Activated naive CD8-positive, alpha-beta T cell (primary cell): ENCODE measurements around the gene DHFR.
A peak's percentile ranks its signal among the peaks of the same experiment; 100 is the strongest.
"Not testable (repeated sequence)": the region's sequence is repeated elsewhere in the genome, so short reads cannot be mapped to it uniquely, and the experiment has no call there.

Experiments used
- H3K27ac Mint-ChIP-seq: one replicate; pipeline ENCODE4 v1.8.0; 2021; ENCODE audit warnings: mixed read lengths
- H3K27me3 Mint-ChIP-seq: one replicate; pipeline ENCODE4 v1.8.0; 2021; ENCODE audit warnings: mixed read lengths
- H3K36me3 Mint-ChIP-seq: one replicate; pipeline ENCODE4 v1.8.0; 2021; ENCODE audit warnings: mixed read lengths
- H3K4me1 Mint-ChIP-seq: one replicate; pipeline ENCODE4 v1.8.0; 2021; ENCODE audit warnings: low read depth, mixed read lengths
- H3K4me3 Mint-ChIP-seq: one replicate; pipeline ENCODE4 v1.8.0; 2021; ENCODE audit warnings: mild to moderate bottlenecking, mixed read lengths
- H3K9me3 Mint-ChIP-seq: one replicate; pipeline ENCODE4 v1.8.0; 2021; ENCODE audit warnings: low read depth, mixed read lengths

The DHFR gene

GRCh38 chr5:80668016-80668969 lies 13.5 kb upstream of the DHFR start:
- H3K4me1 Mint-ChIP-seq, result peaks cover 8% of the 10 kb centered on the region
- H3K27ac Mint-ChIP-seq, result no peak overlapping the region
- no peak overlapping the region for H3K4me3 Mint-ChIP-seq
- no peaks in the 10 kb centered on the region for H3K27me3 Mint-ChIP-seq
- H3K9me3 Mint-ChIP-seq, result no peaks in the 10 kb centered on the region
- peaks cover 17% of the 10 kb centered on the region for H3K36me3 Mint-ChIP-seq

GRCh38 chr5:80667384-80667783 lies 12.6 kb upstream of the DHFR start:
- H3K27me3 Mint-ChIP-seq, result no peaks in the 10 kb centered on the region
- no peak overlapping the region for H3K4me3 Mint-ChIP-seq
- H3K4me1 Mint-ChIP-seq, result peaks cover 8% of the 10 kb centered on the region
- peaks cover 17% of the 10 kb centered on the region for H3K36me3 Mint-ChIP-seq
- no peaks in the 10 kb centered on the region for H3K9me3 Mint-ChIP-seq
- H3K27ac Mint-ChIP-seq, result no peak overlapping the region

DNA sequence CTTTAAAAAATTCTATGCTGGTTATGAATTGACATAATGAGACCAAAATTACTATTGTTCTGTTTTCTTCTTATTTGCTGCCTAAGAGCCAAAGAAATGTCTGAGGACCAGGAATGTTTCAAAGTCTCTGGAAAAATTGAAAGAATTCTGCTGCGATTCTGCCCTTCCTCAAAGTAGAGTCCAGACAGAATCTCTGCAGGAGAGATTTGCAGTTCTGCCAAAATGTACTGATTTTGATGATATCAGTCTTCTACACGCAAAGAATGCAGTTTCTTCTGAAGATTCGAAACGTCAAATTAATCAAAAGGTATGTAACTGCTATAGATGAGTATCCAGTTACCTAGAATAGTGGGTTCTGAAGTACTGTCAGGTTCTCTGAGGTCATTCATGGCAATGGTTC lies 10.3 kb upstream of the DHFR start:
- H3K27me3 Mint-ChIP-seq, result no peaks in the 10 kb centered on the region
- peaks cover 19% of the 10 kb centered on the region for H3K36me3 Mint-ChIP-seq
- no peak overlapping the region for H3K4me3 Mint-ChIP-seq
- H3K9me3 Mint-ChIP-seq, result no peaks in the 10 kb centered on the region
- no peak overlapping the region for H3K27ac Mint-ChIP-seq
- peaks cover 22% of the 10 kb centered on the region for H3K4me1 Mint-ChIP-seq

GRCh38 chr5:80662108-80662507 lies 7.3 kb upstream of the DHFR start:
- Mint-ChIP-seq H3K36me3 (peaks cover 27% of the 10 kb centered on the region), H3K27ac (no peak overlapping the region), H3K9me3 (no peaks in the 10 kb centered on the region), H3K4me3 (no peak overlapping the region), H3K4me1 (peaks cover 31% of the 10 kb centered on the region), H3K27me3 (no peaks in the 10 kb centered on the region)

- not testable (repeated sequence) for H3K9me3 Mint-ChIP-seq, H3K27ac Mint-ChIP-seq
- peaks cover 20% of the 10 kb centered on the region for H3K36me3 Mint-ChIP-seq
These were observed 5.9 kb upstream of the DHFR start for GRCh38 chr5:80660661-80661060.

GRCh38 chr5:80659106-80659505 lies 4.3 kb upstream of the DHFR start:
- H3K27ac Mint-ChIP-seq, result no peak overlapping the region

More at GRCh38 chr5:80660661-80661060, 5.9 kb upstream of the DHFR start:
- peaks cover 39% of the 10 kb centered on the region for H3K4me1 Mint-ChIP-seq
- H3K4me3 Mint-ChIP-seq, H3K27me3 Mint-ChIP-seq: not testable (repeated sequence)

GRCh38 chr5:80656425-80656824 lies 1.6 kb upstream of the DHFR start:
- H3K27ac Mint-ChIP-seq, result peak overlapping the region; percentile 98
- H3K4me1 Mint-ChIP-seq, result peaks cover 43% of the 10 kb centered on the region
- no peaks in the 10 kb centered on the region for H3K9me3 Mint-ChIP-seq
- peak overlapping the region; percentile 17 for H3K4me3 Mint-ChIP-seq
- peaks cover 16% of the 10 kb centered on the region for H3K36me3 Mint-ChIP-seq
- H3K27me3 Mint-ChIP-seq, result no peaks in the 10 kb centered on the region

More at GRCh38 chr5:80659106-80659505, 4.3 kb upstream of the DHFR start:
- Mint-ChIP-seq H3K4me3 (no peak overlapping the region), H3K9me3 (no peaks in the 10 kb centered on the region), H3K27me3 (no peaks in the 10 kb centered on the region), H3K36me3 (peaks cover 19% of the 10 kb centered on the region), H3K4me1 (peaks cover 45% of the 10 kb centered on the region)

DNA sequence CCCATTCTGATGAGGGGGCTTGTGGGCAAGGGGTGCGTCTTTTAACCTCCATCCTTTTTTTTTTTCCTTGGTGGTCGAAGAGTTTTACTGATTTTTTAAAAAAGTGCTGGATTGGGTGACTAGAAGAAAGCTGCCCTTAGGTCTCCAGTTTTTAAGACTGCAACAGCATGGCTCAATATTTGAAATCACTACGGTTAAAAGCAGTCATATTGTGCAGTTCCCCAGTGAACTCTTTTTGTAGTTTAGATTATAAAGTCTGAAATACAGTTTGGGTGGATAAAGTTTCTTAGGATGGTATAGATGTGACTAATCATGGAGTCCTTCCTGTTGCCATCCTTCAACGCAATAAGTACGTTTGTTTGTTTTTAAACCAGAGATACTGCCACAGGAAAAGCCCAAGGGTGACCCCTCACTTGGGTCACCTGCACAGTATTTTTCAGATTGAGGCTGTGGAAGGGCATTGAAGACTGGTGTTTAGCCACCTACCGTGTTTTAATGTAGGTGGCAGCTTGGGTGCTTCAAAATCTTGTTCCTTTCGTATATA lies 520 bp upstream of the DHFR start:
- peak overlapping the region; percentile 95 for H3K4me3 Mint-ChIP-seq
- H3K27ac Mint-ChIP-seq, result peak overlapping the region; percentile 98
- peaks cover 12% of the 10 kb centered on the region for H3K36me3 Mint-ChIP-seq
- no peaks in the 10 kb centered on the region for H3K9me3 Mint-ChIP-seq
- no peaks in the 10 kb centered on the region for H3K27me3 Mint-ChIP-seq
- H3K4me1 Mint-ChIP-seq, result peaks cover 38% of the 10 kb centered on the region

GRCh38 chr5:80654054-80654390 lies 761 bp downstream of the DHFR start:
- Mint-ChIP-seq H3K4me1 (peaks cover 27% of the 10 kb centered on the region), H3K27me3 (no peaks in the 10 kb centered on the region), H3K27ac (peak overlapping the region; percentile 91), H3K9me3 (no peaks in the 10 kb centered on the region), H3K4me3 (peak overlapping the region; percentile 92), H3K36me3 (peaks cover 8% of the 10 kb centered on the region)

GRCh38 chr5:80653502-80653901 lies 1.3 kb downstream of the DHFR start:
- peaks cover 8% of the 10 kb centered on the region for H3K36me3 Mint-ChIP-seq
- H3K27me3 Mint-ChIP-seq, result no peaks in the 10 kb centered on the region
- H3K4me1 Mint-ChIP-seq, result peaks cover 27% of the 10 kb centered on the region
- H3K4me3 Mint-ChIP-seq, result peak overlapping the region; percentile 92
- H3K27ac Mint-ChIP-seq, result peak overlapping the region; percentile 91
- H3K9me3 Mint-ChIP-seq, result no peaks in the 10 kb centered on the region

- no peaks in the 10 kb centered on the region for H3K9me3 Mint-ChIP-seq
- H3K36me3 Mint-ChIP-seq, result peaks cover 31% of the 10 kb centered on the region
- no peak overlapping the region for H3K4me3 Mint-ChIP-seq
- no peak overlapping the region for H3K27ac Mint-ChIP-seq
- peaks cover 4% of the 10 kb centered on the region for H3K4me1 Mint-ChIP-seq
- no peaks in the 10 kb centered on the region for H3K27me3 Mint-ChIP-seq
These were observed 7.9 kb downstream of the DHFR start for GRCh38 chr5:80646926-80647325.

DNA sequence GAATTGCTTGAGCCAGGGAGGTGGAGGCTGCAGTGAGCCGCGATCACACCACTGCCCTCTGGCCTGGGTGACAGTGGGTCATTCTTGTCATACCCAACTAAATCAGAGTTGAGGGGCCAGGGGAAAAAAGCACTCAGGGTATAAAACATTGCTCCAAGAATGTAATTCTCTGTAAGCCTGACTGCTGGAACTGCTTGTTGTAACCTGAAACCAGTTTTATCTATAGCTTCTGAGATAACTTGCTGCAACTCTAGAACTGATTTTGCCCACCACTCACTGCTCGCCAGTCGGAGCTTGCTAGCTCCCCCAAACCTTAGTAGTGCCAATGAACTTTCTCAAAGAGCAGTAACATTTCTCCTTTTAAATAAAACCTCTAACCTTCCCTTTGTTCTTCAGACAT lies 9.9 kb downstream of the DHFR start:
- Mint-ChIP-seq H3K27me3 (no peaks in the 10 kb centered on the region), H3K9me3 (no peaks in the 10 kb centered on the region), H3K4me1 (peaks cover 4% of the 10 kb centered on the region), H3K4me3 (no peak overlapping the region), H3K27ac (no peak overlapping the region), H3K36me3 (peaks cover 38% of the 10 kb centered on the region)

DNA sequence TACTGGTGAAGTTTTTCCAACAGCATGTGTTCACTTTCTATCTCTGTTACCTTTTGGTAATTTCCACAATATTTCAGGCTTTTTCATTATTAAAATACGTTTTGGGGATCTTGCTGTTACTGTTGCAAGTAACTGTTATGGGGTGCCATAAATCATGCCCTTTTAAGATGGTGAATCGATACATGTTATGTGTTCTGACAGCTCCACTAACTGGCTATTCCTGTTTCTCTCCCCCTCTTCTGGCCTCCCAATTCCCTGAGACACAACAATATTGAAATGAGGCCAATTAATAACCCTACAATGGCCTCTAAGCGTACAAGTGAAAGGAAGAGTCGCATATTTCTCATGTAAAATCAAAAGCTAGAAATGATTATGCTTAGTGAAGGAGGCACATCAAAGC lies 13.4 kb downstream of the DHFR start:
- H3K27me3 Mint-ChIP-seq, result no peaks in the 10 kb centered on the region
- no peaks in the 10 kb centered on the region for H3K9me3 Mint-ChIP-seq
- H3K4me3 Mint-ChIP-seq, result no peak overlapping the region
- H3K4me1 Mint-ChIP-seq, result peaks cover 6% of the 10 kb centered on the region
- H3K36me3 Mint-ChIP-seq, result peaks cover 46% of the 10 kb centered on the region
- H3K27ac Mint-ChIP-seq, result no peak overlapping the region

GRCh38 chr5:80634193-80634592 lies 20.6 kb downstream of the DHFR start:
- Mint-ChIP-seq H3K27me3 (no peaks in the 10 kb centered on the region), H3K4me3 (no peak overlapping the region), H3K27ac (no peak overlapping the region)

GRCh38 chr5:80632700-80633099 lies 22.1 kb downstream of the DHFR start:
- Mint-ChIP-seq H3K9me3 (no peaks in the 10 kb centered on the region), H3K36me3 (peaks cover 14% of the 10 kb centered on the region), H3K27me3 (no peaks in the 10 kb centered on the region), H3K4me1 (peaks cover 5% of the 10 kb centered on the region), H3K27ac (no peak overlapping the region), H3K4me3 (no peak overlapping the region)

More at GRCh38 chr5:80634193-80634592, 20.6 kb downstream of the DHFR start:
- H3K4me1 Mint-ChIP-seq, result peaks cover 5% of the 10 kb centered on the region
- no peaks in the 10 kb centered on the region for H3K9me3 Mint-ChIP-seq
- peaks cover 21% of the 10 kb centered on the region for H3K36me3 Mint-ChIP-seq
